Testis (tissue), 2 donors: ENCODE measurements around the gene QSOX2.

Source experiments
- CTCF ChIP-seq, 3 experiments: fragments of 450-650 bp in 2 of 3; fragments of 200-600 bp in 1 of 3; sonication (generic) in 1 of 3; IDR thresholded peaks; one replicate each; pipeline ENCODE4 v1.5.1; 2016 to 2019; ENCODE audit warnings: antibody characterized with exemption in 3 of 3, mild to moderate bottlenecking in 2 of 3, moderate library complexity in 1 of 3
- POLR2A ChIP-seq: fragments of 450-650 bp; IDR thresholded peaks from one replicate; pipeline ENCODE4 v1.6.1; 2017; ENCODE audit warnings: antibody characterized with exemption, mild to moderate bottlenecking, moderate library complexity

DNA sequence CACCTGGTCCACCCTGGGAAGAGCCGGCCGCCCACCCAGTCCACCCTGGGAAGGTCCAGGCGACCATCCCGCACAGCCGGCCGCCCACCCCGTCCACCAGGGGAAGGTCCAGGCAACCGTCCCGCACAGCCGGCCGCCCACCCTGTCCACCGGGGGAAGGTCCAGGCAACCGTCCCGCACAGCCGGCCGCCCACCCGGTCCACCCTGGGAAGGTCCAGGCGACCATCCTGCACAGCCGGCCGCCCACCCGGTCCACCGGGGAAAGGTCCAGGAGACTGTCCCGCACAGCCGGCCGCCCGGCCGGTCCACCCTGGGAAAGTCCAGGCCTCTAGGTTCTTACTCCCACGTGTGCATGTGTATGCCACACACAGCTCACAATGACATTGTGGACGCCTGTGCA is 6.7 kb upstream of the QSOX2 start:
- TF ChIP-seq CTCF (IDR thresholded peaks at IDR 0.05): no peak
- TF ChIP-seq POLR2A: no peak
